B cell (primary cell): ENCODE data around the gene TSPOAP1. TPM values are rescaled to one million over a fixed set of nuclear protein-coding genes. Genes with fewer than 3 reads are reported as not detected.

Source experiments
- ATAC-seq: fragments of 200-7000 bp; cut with Tn5 transposase; one replicate; pipeline ENCODE4 v1.10.0; 2021; ENCODE audit warnings: low read depth, mild to moderate bottlenecking, moderate number of reproducible peaks, moderate library complexity
- CTCF ChIA-PET: fragments of 350-600 bp; sonication (Branson Sonifier 250); formaldehyde crosslinking; loops from one replicate; lab custom pipeline; 2021; ENCODE audit warnings: antibody characterized with exemption, inconsistent platforms; lab: Charles Lee
- POLR2A ChIA-PET: fragments of 350-600 bp; sonication (Branson Sonifier 250); formaldehyde crosslinking; loops from one replicate; lab custom pipeline; 2021; ENCODE audit warnings: antibody characterized with exemption; lab: Charles Lee
- DNase-seq: peaks from one replicate; pipeline ENCODE4 v3.0.0; 2013
- H2AFZ ChIP-seq: 2 replicates; pipeline ENCODE4 v1.6.1; 2012; ENCODE audit warnings: mild to moderate bottlenecking, low read depth, low read length; ENCODE audit not compliant: insufficient read depth, poor library complexity, severe bottlenecking
- H3K27ac ChIP-seq, 2 donors: 1 replicate in 1 of 2; 2 replicates in 1 of 2; pipeline ENCODE4 v1.5.1; 2012 to 2013; ENCODE audit warnings: low read length in 2 of 2, mild to moderate bottlenecking in 2 of 2, moderate library complexity in 1 of 2
- H3K27me3 ChIP-seq, 4 experiments: fragments of 200-600 bp in 1 of 4; sonication (generic) in 1 of 4; replicated peaks in 1 of 4; 1 replicate in 2 of 4; 2 replicates in 2 of 4; pipeline versions ENCODE4 v1.6.1 to v1.7.0; 2013 to 2016; ENCODE audit warnings: low read length in 3 of 4, mild to moderate bottlenecking in 2 of 4, mixed read lengths in 1 of 4, moderate library complexity in 1 of 4; ENCODE audit not compliant: insufficient read depth in 4 of 4, control insufficient read depth in 3 of 4; ENCODE audit errors: control extremely low read depth in 1 of 4
- H3K36me3 ChIP-seq, 2 experiments: replicated peaks in 1 of 2; 1 replicate in 1 of 2; 2 replicates in 1 of 2; pipeline versions ENCODE4 v1.6.1 to v1.7.1; 2013; ENCODE audit warnings: low read length in 1 of 2; ENCODE audit not compliant: insufficient read depth in 2 of 2, control insufficient read depth in 1 of 2; ENCODE audit errors: control extremely low read depth in 1 of 2, extremely low read depth in 1 of 2
- H3K4me1 ChIP-seq, 2 donors: fragments of 200-600 bp in 1 of 2; sonication (generic) in 1 of 2; 1 replicate in 1 of 2; 2 replicates in 1 of 2; pipeline versions ENCODE4 v1.5.1 to v1.6.1; 2013 to 2017; ENCODE audit warnings: low read length in 2 of 2; ENCODE audit not compliant: control insufficient read depth in 2 of 2, insufficient read depth in 2 of 2
- H3K4me2 ChIP-seq: replicated peaks from 2 replicates; pipeline ENCODE3; 2012; ENCODE audit warnings: mild to moderate bottlenecking, low read depth, low read length; ENCODE audit not compliant: poor library complexity, severe bottlenecking
- H3K4me3 ChIP-seq, 5 experiments: fragments of 200-600 bp in 1 of 5; sonication (generic) in 1 of 5; 1 replicate in 3 of 5; 2 replicates in 2 of 5; pipeline versions ENCODE4 v1.5.1 to v1.7.0; 2011 to 2016; ENCODE audit warnings: low read length in 4 of 5, mild to moderate bottlenecking in 4 of 5, low read depth in 2 of 5, control low read depth in 1 of 5, moderate library complexity in 1 of 5; ENCODE audit not compliant: insufficient read depth in 1 of 5; ENCODE audit errors: control extremely low read depth in 1 of 5, extremely low read depth in 1 of 5
- H3K79me2 ChIP-seq: fragments of 200-600 bp; sonication (generic); one replicate; pipeline ENCODE4 v1.6.0; 2016; ENCODE audit warnings: low read length; ENCODE audit not compliant: control insufficient read depth, insufficient read depth
- H3K9ac ChIP-seq: fragments of 200-600 bp; sonication (generic); 2 replicates; pipeline ENCODE4 v1.6.1; 2017; ENCODE audit warnings: mild to moderate bottlenecking, low read length, moderate library complexity
- H3K9me3 ChIP-seq, 3 donors: one replicate each; pipeline versions ENCODE4 v1.6.1 to v1.7.1; 2013; ENCODE audit warnings: low read length in 2 of 3; ENCODE audit not compliant: control insufficient read depth in 2 of 3, insufficient read depth in 1 of 3; ENCODE audit errors: control extremely low read depth in 1 of 3
- H4K20me1 ChIP-seq: 2 replicates; pipeline ENCODE4 v1.6.0; 2012; ENCODE audit warnings: mild to moderate bottlenecking, low read length; ENCODE audit not compliant: insufficient read depth, control insufficient read depth, poor library complexity, severe bottlenecking
- H3K27ac Mint-ChIP-seq: one replicate; pipeline ENCODE4 v1.8.0; 2021; ENCODE audit warnings: mixed read lengths
- H3K27me3 Mint-ChIP-seq: one replicate; pipeline ENCODE4 v1.8.0; 2021; ENCODE audit warnings: mixed read lengths
- H3K4me1 Mint-ChIP-seq: one replicate; pipeline ENCODE4 v1.8.0; 2021; ENCODE audit warnings: mixed read lengths
- H3K4me3 Mint-ChIP-seq: one replicate; pipeline ENCODE4 v1.8.0; 2021; ENCODE audit warnings: mixed read lengths
- H3K9me3 Mint-ChIP-seq: one replicate; pipeline ENCODE4 v1.8.0; 2022; ENCODE audit warnings: mixed read lengths; ENCODE audit not compliant: insufficient read depth
- EZH2 ChIP-seq: IDR thresholded peaks from 2 replicates; pipeline ENCODE4 v1.6.1; 2012; ENCODE audit warnings: borderline replicate concordance, low read depth, mild to moderate bottlenecking, moderate library complexity, low read length; ENCODE audit not compliant: insufficient read depth, poor library complexity, severe bottlenecking
- WGBS: methylation state at CpG from one replicate; pipeline ENCODE4 v1.1.5; 2013; ENCODE audit warnings: missing lambda C conversion rate; ENCODE audit not compliant: insufficient coverage; 5-methylcytosine and 5-hydroxymethylcytosine counted together
- intact Hi-C: fragments of 100-400 bp; cut with micrococcal nuclease; formaldehyde crosslinking; loops from one replicate; pipeline ENCODE4 v1.10.0; 2022
- polyA plus RNA-seq: library from polyadenylated mRNA; depleted of rRNA; stranded (reverse); fragments of >200 nt; gene quantifications from 2 replicates; pipeline ENCODE4 v1.2.3, GENCODE V29; 2012
- total RNA-seq, 2 donors: library from RNA; stranded (reverse); fragments of 120-200 nt in 1 of 2; gene quantifications; 1 replicate in 1 of 2; 2 replicates in 1 of 2; pipeline versions ENCODE4 v1.2.3 to v1.2.4, GENCODE V29; 2013 to 2022
- TF ChIP-seq, protein P1 (sequence below): fragments of 200-600 bp; IDR thresholded peaks from one replicate; pipeline ENCODE4 v1.8.0; 2022; ENCODE audit warnings: antibody characterized with exemption, mild to moderate bottlenecking

Gene TSPOAP1
- total and polyA plus RNA-seq, 2 donors (not counting 1 experiment from before 2014, with no cell fraction given), result 10.8 to 30.7 TPM

GRCh38 chr17:58303971-58304749, 24.4 kb downstream of the TSPOAP1 start:
- H3K27me3 Mint-ChIP-seq, result no peaks in the 10 kb centered on the region
- no peaks in the 10 kb centered on the region for H3K27me3 ChIP-seq
- H3K4me1 ChIP-seq, result peaks cover 3 to 14% of the 10 kb centered on the region in 2 donors
- TF ChIP-seq, protein P1, sequence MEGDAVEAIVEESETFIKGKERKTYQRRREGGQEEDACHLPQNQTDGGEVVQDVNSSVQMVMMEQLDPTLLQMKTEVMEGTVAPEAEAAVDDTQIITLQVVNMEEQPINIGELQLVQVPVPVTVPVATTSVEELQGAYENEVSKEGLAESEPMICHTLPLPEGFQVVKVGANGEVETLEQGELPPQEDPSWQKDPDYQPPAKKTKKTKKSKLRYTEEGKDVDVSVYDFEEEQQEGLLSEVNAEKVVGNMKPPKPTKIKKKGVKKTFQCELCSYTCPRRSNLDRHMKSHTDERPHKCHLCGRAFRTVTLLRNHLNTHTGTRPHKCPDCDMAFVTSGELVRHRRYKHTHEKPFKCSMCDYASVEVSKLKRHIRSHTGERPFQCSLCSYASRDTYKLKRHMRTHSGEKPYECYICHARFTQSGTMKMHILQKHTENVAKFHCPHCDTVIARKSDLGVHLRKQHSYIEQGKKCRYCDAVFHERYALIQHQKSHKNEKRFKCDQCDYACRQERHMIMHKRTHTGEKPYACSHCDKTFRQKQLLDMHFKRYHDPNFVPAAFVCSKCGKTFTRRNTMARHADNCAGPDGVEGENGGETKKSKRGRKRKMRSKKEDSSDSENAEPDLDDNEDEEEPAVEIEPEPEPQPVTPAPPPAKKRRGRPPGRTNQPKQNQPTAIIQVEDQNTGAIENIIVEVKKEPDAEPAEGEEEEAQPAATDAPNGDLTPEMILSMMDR, result peak; percentile 81
- TF ChIP-seq EZH2, result no peak
- 50% methylated on average over 6 of the region's 10 CpGs for WGBS
- ChIA-PET CTCF (interaction anchor here (0.6 to 4.8 kb wide), 23 partner anchors 11 to 741 kb away, joined by 3 to 59 read pairs (median 4); partner anchors contain the start of genes HSF5, RNF43 and TSPOAP1), POLR2A (interaction anchor here (0.5 to 1.2 kb wide), 3 partner anchors 28 to 143 kb away, joined by 3 to 4 read pairs (median 3); no protein-coding TSS in a partner anchor)
- no peaks in the 10 kb centered on the region for H3K9me3 Mint-ChIP-seq
- intact Hi-C loops, result loop anchor here (1.0 kb wide), 1 partner anchor 143 kb away; no protein-coding TSS in a partner anchor
- no peaks in the 10 kb centered on the region for H3K36me3 ChIP-seq
- peak overlapping the region; percentile 72 for H3K27ac Mint-ChIP-seq
- no peak overlapping the region for H3K4me3 Mint-ChIP-seq
- H3K9me3 ChIP-seq, result no peaks in the 10 kb centered on the region
- H3K4me3 ChIP-seq, result no peak overlapping the region
- no peak overlapping the region for H3K4me2 ChIP-seq
- no peak overlapping the region for H3K27ac ChIP-seq
- no peak overlapping the region for H3K9ac ChIP-seq
- DNase-seq (peak; percentile 70), ATAC-seq (peak; percentile 91)
- no peaks in the 10 kb centered on the region for H4K20me1 ChIP-seq
- peak overlapping the region; percentile 32 for H2AFZ ChIP-seq
- H3K79me2 ChIP-seq, result no peaks in the 10 kb centered on the region
- H3K4me1 Mint-ChIP-seq, result peaks cover 11% of the 10 kb centered on the region
